RCC 7860 (cell line): Measurements from ENCODE around the gene GNAI3.
"Not testable (repeated sequence)": the region's sequence is repeated elsewhere in the genome, so short reads cannot be mapped to it uniquely, and the experiment has no call there.

Experiments used
- DNase-seq: peaks from one replicate; pipeline ENCODE4 v3.0.0-alpha.2; 2015; ENCODE audit warnings: low spot score
- FAIRE-seq: peaks from 2 replicates; lab custom pipeline; 2012; peaks lifted over from hg19 to GRCh38; lab: Jason Lieb, UNC

Gene GNAI3

GRCh38 chr1:109655615-109656519 lies 107.5 kb downstream of the GNAI3 start, which contains the start of gene GSTM4:
TSS of gene GSTM4 (plus strand) at chr1:109656099. CDS start at chr1:109656390, 291 bp downstream.
- DNase-seq (peak; percentile 32), FAIRE-seq (no peak)

GRCh38 chr1:109657395-109657794 lies 109.0 kb downstream of the GNAI3 start:
- DNase-seq = no peak
- no peak for FAIRE-seq

GRCh38 chr1:109657970-109658369 lies 109.6 kb downstream of the GNAI3 start:
- FAIRE-seq (no peak), DNase-seq (no peak)

DNA sequence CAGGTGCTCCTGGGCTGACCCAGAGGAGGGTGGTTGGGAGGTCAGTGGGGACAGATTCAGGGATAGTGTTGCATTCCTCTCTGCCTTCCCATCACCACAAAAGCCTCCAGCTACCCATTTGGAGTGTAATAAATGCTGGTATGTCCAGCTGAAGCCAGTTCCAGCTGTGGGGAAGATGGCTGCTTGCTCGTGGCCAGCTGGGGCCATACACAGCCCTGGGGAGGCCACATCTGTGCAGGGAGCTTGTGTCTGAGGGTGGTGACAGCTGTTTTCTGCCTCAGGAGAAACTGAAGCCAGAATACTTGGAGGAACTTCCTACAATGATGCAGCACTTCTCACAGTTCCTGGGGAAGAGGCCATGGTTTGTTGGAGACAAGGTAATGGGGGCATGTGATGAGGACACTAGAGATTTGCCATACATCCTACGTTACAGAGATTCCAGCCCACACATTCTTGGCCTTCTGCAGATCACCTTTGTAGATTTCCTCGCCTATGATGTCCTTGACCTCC lies 110.2 kb downstream of the GNAI3 start:
- DNase-seq (no peak), FAIRE-seq (no peak)

GRCh38 chr1:109659145-109659544 lies 110.7 kb downstream of the GNAI3 start:
- DNase-seq (peak; percentile 80), FAIRE-seq (no peak)

DNA sequence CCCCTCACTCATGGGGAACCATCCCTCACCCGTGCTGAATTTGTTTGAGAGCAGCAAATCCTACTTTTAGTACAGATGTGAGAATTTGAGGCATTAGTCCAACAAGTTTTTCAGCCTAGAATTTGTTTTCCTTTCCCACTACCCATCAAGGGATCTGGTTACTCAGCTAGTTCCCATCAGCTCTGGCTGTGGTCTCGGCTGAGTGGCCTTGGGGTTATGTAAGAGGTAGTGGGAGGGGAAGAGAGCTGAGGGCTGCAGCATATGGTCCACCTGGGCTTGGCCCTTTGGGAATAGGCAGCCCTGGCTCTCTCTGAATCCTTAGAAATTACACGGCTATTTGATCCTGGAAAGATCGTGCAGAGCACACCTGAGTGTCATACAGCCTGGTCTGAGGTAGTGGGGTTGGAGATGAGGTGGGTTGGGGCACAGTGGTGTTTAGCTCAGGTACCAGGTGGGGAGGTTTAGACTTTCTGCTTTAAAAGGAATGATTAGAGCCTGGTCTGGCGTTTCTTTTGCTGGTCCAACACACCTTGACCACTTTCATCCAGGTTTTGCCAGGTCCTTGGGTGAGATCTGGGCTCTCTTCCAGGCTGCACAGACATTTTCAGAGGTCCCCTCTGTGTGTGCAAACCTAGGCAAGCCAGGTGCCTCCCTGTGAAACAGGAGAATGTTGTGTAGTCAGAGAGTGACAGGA lies 111.7 kb downstream of the GNAI3 start:
- FAIRE-seq (peak; percentile 55), DNase-seq (peak; percentile 55)

DNA sequence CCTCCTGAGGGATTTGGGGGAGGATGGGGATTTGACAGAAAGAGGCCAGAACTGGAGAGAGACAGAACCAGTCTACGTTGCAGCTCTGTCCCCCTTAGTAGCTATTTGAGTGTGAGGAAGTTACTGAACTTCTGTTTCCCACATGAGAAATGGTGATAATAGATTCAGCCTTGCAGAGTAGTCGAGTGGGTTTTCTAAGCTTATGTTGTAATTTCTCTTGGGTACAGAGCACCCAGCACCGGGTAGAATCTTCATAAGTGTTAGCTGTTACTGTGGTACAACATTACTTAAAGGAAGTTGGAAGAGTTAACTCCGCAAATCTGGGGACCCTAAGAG lies 112.2 kb downstream of the GNAI3 start:
- not testable (repeated sequence) for DNase-seq, FAIRE-seq

DNA sequence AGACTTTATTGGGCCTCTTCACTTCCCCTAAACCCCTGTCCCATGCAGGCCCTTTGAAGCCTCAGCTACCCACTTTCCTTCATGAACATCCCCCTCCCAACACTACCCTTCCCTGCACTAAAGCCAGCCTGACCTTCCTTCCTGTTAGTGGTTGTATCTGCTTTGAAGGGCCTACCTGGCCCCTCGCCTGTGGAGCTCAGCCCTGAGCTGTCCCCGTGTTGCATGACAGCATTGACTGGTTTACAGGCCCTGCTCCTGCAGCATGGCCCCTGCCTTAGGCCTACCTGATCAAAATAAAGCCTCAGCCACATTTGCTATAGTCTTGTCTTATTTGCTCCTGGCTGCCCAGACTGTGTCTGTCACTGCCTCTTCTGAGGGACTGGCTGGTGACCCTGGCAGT lies 113.0 kb downstream of the GNAI3 start:
- no peak for DNase-seq
- FAIRE-seq = no peak

DNA sequence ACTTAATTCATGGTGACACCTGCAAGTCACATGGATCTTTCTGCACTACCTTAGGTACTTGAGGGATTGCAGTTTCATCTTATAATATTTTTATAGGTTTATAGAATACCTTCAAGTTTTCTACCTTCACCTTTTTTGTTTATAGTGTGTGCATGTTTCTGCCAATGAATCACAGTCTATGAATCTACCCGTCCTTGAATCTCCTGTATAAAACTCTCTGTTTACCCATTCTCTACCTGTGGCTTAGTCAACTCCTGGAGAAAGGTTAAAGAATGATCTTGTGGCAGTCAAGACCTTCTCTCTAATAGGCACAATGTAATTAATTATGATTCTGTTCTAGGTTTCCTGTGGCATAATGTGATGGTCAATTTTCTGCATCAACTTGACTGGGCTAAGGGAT lies 116.3 kb downstream of the GNAI3 start:
- DNase-seq = no peak

DNA sequence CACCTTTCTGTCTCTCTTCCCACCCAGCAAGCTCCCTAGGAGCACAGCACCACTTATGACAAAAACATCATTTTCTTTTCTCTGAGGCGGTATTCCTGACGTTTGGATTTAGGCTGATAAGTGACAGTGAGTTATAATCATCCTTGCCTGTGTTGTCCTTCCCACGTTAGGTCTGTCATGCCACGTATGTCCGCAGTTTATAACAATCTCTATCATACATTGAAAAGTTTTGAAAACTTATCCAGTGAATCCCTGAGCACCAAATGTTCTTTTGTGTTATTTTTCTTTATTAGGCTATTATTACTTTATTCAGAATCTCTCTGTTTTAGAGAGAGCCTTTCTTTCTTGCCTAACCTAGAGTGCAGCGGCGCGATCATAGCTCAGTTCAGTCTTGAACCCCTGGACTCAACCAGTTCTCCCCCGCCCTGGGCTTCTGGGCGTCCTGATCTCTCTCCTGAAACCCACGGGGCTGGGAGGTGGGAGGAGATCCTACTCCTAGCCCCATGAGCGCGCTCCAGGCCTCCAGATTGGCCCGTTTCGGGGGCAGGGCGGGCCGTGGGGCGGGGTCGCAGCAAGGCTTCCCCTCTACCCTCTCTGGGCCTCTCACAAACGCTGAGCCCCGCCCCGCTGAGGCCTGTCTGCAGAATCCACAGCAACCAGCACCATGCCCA lies 119.2 kb downstream of the GNAI3 start, which contains the start of gene GSTM2:
GSTM2 (plus strand) TSS at position 606 of the 671 bp plus-strand sequence; CDS start at position 665, 59 bp downstream.
- DNase-seq = no peak
- no peak for FAIRE-seq

More for the DNA sequence above, 116.3 kb downstream of the GNAI3 start:
- FAIRE-seq = no peak
